SK-N-SH (cell line): Measurements from ENCODE around the gene CEP78.

Experiments
- CTCF ChIP-seq: fragments of 200-600 bp; sonication (generic); IDR thresholded peaks from 2 replicates; pipeline ENCODE4 v1.6.1; 2017; ENCODE audit warnings: antibody characterized with exemption, mild to moderate bottlenecking, moderate library complexity
- EP300 ChIP-seq, 2 experiments: IDR thresholded peaks; 2 replicates each; pipeline versions ENCODE4 v1.4.0 to v1.6.1; 2012; ENCODE audit warnings: borderline replicate concordance in 1 of 2, low read depth in 1 of 2, low read length in 1 of 2
- FOXJ3 ChIP-seq: sonication (generic); formaldehyde crosslinking; IDR thresholded peaks from 2 replicates; pipeline ENCODE4 v1.5.1; 2020; ENCODE audit warnings: mild to moderate bottlenecking, missing genetic modification reagents
- MAX ChIP-seq: IDR thresholded peaks from 2 replicates; pipeline ENCODE4 v1.4.0; 2012; ENCODE audit warnings: low read depth
- REST ChIP-seq: IDR thresholded peaks from 2 replicates; pipeline ENCODE4 v1.6.1; 2012; ENCODE audit warnings: mild to moderate bottlenecking, low read depth, low read length, moderate library complexity
- SIN3A ChIP-seq: IDR thresholded peaks from 2 replicates; pipeline ENCODE4 v1.6.1; 2012; ENCODE audit warnings: low read depth, mild to moderate bottlenecking, low read length, moderate library complexity, borderline replicate concordance
- TCF12 ChIP-seq: IDR thresholded peaks from 2 replicates; pipeline ENCODE4 v1.4.0; 2012

- TF ChIP-seq CTCF: no peak
- TF ChIP-seq FOXJ3 (CRISPR knock-in tag): no peak
- no peak for TF ChIP-seq EP300 (IDR thresholded peaks at IDR 0.05; ENCODE audit: borderline replicate concordance in 1 of 2, low read depth in 1 of 2, low read length in 1 of 2)
- TF ChIP-seq SIN3A: no peak
- no peak for TF ChIP-seq REST
- TF ChIP-seq TCF12: no peak
- no peak for TF ChIP-seq MAX
These were observed 36.4 kb downstream of the CEP78 start for GRCh38 chr9:78272307-78272706.
